Effector memory CD8-positive, alpha-beta T cell (primary cell): ENCODE measurements around the gene MYO15A.

Experiments
- ATAC-seq: fragments of 150-1000 bp; cut with Tn5 transposase; replicated peaks from 2 replicates; pipeline ENCODE4 v1.10.0; 2021; ENCODE audit warnings: mild to moderate bottlenecking, moderate library complexity
- DNase-seq, 3 experiments: peaks; one replicate each; pipeline ENCODE4 v3.0.0; 2021
- H3K27ac Mint-ChIP-seq, 2 donors: one replicate each; pipeline ENCODE4 v1.8.0; 2022; ENCODE audit warnings: mild to moderate bottlenecking in 2 of 2, mixed read lengths in 2 of 2, moderate library complexity in 2 of 2
- H3K27me3 Mint-ChIP-seq, 2 donors: one replicate each; pipeline ENCODE4 v1.8.0; 2022; ENCODE audit warnings: mixed read lengths in 2 of 2
- H3K36me3 Mint-ChIP-seq: one replicate; pipeline ENCODE4 v1.8.0; 2022; ENCODE audit warnings: mild to moderate bottlenecking, moderate library complexity, mixed read lengths; ENCODE audit not compliant: insufficient read depth
- H3K4me1 Mint-ChIP-seq, 2 donors: one replicate each; pipeline ENCODE4 v1.8.0; 2022; ENCODE audit warnings: low read depth in 2 of 2, mixed read lengths in 2 of 2
- H3K4me3 Mint-ChIP-seq, 2 donors: one replicate each; pipeline ENCODE4 v1.8.0; 2022; ENCODE audit warnings: mild to moderate bottlenecking in 2 of 2, mixed read lengths in 2 of 2, moderate library complexity in 2 of 2
- H3K9me3 Mint-ChIP-seq, 2 donors: one replicate each; pipeline ENCODE4 v1.8.0; 2022; ENCODE audit warnings: mixed read lengths in 2 of 2

MYO15A gene

DNA sequence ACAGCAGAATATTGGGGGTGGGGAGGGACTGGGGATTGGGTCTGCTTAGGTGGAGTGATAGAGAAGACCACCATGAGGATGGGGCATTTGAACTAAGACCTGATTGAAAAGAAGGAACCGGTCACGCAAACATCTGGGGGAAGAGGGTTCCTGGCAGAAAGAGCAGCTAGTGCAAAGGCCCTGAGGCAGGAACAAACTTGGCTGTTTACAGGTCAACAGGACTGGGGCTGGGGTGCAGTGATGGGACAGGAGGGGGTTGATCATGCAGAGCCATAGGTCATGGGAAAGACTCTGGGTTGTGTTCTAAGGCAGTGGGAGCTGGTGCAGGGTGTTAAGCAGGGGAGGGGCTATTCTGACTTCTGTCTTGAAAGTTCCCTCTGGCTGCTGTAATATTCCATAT, 18.9 kb upstream of the MYO15A start:
- no peaks in the 10 kb centered on the region for H3K27me3 Mint-ChIP-seq
- H3K36me3 Mint-ChIP-seq, result peaks cover 26% of the 10 kb centered on the region
- no peak for ATAC-seq
- peak overlapping the region; percentile 99 for H3K27ac Mint-ChIP-seq
- H3K4me1 Mint-ChIP-seq, result peaks cover 29% of the 10 kb centered on the region in 2 donors
- no peak for DNase-seq
- H3K9me3 Mint-ChIP-seq, result no peaks in the 10 kb centered on the region
- peak overlapping the region; percentile 99 to 100 for H3K4me3 Mint-ChIP-seq

DNA sequence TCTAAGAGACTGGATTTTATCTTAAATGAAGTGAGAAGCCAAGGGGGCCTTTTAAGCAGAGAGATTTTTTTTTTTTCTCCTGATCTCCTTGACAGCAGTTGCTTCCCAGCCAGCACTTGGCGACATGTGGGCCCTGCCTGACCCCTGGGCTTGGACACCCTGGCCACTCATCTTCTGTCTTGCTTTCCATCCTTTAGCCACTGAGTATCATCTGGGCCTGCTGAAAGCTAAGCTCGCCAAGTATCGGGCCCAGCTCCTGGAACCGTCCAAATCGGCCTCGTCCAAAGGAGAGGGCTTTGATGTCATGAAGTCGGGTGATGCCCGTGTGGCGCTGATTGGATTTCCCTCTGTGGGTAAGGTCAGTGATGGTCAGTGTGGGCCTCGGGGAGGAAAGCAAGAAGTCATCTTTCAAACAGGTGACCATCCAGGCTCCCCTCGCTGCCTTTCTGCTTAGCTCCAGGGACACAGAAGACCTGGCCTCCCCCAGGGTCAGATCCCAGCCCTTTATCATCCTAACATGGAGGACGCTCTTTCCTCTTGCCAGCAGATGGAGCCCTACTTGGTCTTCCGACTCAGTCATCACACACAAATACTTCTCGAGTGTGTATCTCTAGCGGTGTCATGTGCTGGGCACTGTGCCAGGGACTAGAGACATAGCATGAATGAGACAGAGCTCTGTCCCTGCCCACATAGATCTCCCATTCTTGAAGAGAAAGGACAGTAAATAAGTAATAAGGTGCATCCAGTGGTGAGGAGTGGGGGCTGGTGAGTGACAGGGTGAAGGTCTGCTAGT, 14.7 kb upstream of the MYO15A start:
- no peak for ATAC-seq
- H3K36me3 Mint-ChIP-seq, result peaks cover 38% of the 10 kb centered on the region
- H3K9me3 Mint-ChIP-seq, result no peaks in the 10 kb centered on the region
- H3K27me3 Mint-ChIP-seq, result no peaks in the 10 kb centered on the region
- H3K4me3 Mint-ChIP-seq, result no peak overlapping the region
- no peak for DNase-seq
- H3K27ac Mint-ChIP-seq, result peak overlapping the region; percentile 47 to 77
- peaks cover 13 to 20% of the 10 kb centered on the region in 2 donors for H3K4me1 Mint-ChIP-seq

DNA sequence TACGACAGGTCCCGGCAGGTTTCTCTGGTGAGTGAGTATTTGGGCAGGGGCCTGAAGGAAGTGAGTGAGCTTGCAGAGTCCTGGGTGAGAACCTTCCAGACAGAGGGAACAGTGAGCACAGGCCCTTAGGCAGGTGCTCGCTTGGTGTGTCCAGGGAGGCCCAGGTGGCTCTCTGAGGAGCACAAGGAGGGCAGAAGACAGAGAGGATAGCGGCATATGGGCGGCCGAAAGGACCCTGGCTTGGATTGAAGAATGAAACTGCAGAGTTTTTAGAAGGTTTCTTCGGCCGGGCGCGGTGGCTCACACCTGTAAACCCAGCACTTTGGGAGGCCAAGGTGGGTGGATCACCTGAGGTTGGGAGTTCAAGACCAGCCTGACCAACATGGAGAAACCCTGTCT, 14.1 kb upstream of the MYO15A start:
- Mint-ChIP-seq H3K27ac (peak overlapping the region; percentile 47 to 77), H3K9me3 (no peaks in the 10 kb centered on the region), H3K4me1 (peaks cover 10 to 15% of the 10 kb centered on the region in 2 donors), H3K36me3 (peaks cover 44% of the 10 kb centered on the region), H3K4me3 (no peak overlapping the region), H3K27me3 (no peaks in the 10 kb centered on the region)
- no peak for DNase-seq
- ATAC-seq, result no peak

DNA sequence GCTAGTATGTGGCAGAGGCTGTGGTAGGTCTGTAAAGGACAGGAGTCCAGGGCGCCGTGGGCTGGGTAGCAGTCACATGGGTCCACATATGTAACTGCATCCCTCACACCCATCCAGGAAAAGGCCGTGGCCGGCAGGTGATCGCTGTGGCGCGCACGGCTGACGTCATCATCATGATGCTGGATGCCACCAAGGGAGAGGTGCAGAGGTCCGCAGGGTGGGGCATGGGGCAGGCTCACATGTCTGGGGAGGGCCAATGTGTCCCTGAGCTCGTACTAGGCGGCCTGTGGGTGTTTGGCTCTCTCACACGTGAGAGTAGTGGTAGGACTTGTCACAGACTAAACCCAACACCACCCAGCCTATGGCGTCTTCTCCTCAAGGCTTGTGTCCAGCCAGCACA, 9.0 kb upstream of the MYO15A start:
- Mint-ChIP-seq H3K27ac (no peak overlapping the region), H3K27me3 (no peaks in the 10 kb centered on the region), H3K4me3 (no peak overlapping the region), H3K4me1 (peaks cover 0 to 5% of the 10 kb centered on the region in 2 donors), H3K9me3 (no peaks in the 10 kb centered on the region), H3K36me3 (peaks cover 33% of the 10 kb centered on the region)
- DNase-seq (no peak), ATAC-seq (no peak)

DNA sequence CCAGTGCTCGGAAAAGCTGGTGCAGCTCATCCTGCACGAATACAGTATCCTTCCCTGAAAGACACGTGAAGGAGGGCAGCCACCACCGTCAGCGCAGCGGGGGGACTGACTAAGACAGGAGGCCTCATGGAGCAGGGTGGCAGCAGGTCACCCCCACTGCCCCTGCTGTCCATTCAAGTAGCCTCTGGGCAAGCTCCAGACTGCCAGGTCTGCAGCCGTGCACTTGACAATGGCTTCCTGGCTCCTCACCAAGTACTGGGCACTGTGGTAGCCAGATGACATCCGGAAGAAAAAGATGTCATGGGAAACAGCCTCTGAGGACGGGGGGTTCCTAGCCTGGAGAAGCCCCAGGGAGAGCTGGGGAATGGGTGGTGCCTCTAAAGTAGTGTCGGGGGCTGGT, 7.9 kb upstream of the MYO15A start:
- Mint-ChIP-seq H3K27ac (no peak overlapping the region), H3K36me3 (peaks cover 22% of the 10 kb centered on the region), H3K4me3 (no peak overlapping the region), H3K4me1 (peaks cover 0 to 5% of the 10 kb centered on the region in 2 donors), H3K9me3 (no peaks in the 10 kb centered on the region), H3K27me3 (no peaks in the 10 kb centered on the region)
- DNase-seq (no peak), ATAC-seq (no peak)

- Mint-ChIP-seq H3K4me3 (no peak overlapping the region), H3K27me3 (no peaks in the 10 kb centered on the region)
Observed at GRCh38 chr17:18101828-18102227, 6.7 kb upstream of the MYO15A start.

GRCh38 chr17:18102640-18103039, 5.9 kb upstream of the MYO15A start:
- peaks cover 0 to 2% of the 10 kb centered on the region in 2 donors for H3K4me1 Mint-ChIP-seq
- peaks cover 12% of the 10 kb centered on the region for H3K36me3 Mint-ChIP-seq
- H3K27me3 Mint-ChIP-seq, result no peaks in the 10 kb centered on the region
- H3K27ac Mint-ChIP-seq, result peak overlapping the region in 1 of 2 donors; percentile 6
- ATAC-seq (no peak), DNase-seq (no peak)
- H3K9me3 Mint-ChIP-seq, result no peaks in the 10 kb centered on the region
- no peak overlapping the region for H3K4me3 Mint-ChIP-seq

More at GRCh38 chr17:18101828-18102227, 6.7 kb upstream of the MYO15A start:
- ATAC-seq (no peak), DNase-seq (no peak)
- peak overlapping the region in 1 of 2 donors; percentile 6 for H3K27ac Mint-ChIP-seq
- peaks cover 12% of the 10 kb centered on the region for H3K36me3 Mint-ChIP-seq
- no peaks in the 10 kb centered on the region for H3K9me3 Mint-ChIP-seq
- peaks cover 0 to under 1% of the 10 kb centered on the region in 2 donors for H3K4me1 Mint-ChIP-seq

DNA sequence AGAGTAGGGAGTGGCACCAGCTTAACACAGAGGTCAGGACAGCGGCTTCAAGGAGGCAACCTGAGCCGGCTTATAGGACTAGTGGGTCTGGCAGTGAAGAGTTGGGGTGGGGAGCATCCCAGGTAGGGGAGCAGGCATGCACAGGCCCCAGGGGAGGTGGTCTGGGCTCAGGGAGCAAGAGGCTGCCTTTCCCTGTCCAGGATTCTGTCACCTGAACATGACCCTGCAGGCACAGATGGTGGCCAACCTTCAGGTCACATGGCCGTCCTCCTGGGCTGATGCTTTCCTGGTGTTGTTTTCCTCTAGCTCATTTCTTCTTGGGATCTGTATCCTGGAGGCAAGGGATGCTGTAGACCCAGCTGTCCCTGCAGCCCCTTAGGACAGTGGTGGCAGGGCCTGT, 3.5 kb upstream of the MYO15A start:
- H3K27ac Mint-ChIP-seq, result peak overlapping the region in 1 of 2 donors; percentile 44
- no peaks in the 10 kb centered on the region for H3K9me3 Mint-ChIP-seq
- DNase-seq (no peak), ATAC-seq (no peak)
- peaks cover 0 to 4% of the 10 kb centered on the region in 2 donors for H3K4me1 Mint-ChIP-seq
- peaks cover 5% of the 10 kb centered on the region for H3K36me3 Mint-ChIP-seq
- no peaks in the 10 kb centered on the region for H3K27me3 Mint-ChIP-seq
- H3K4me3 Mint-ChIP-seq, result no peak overlapping the region

- H3K4me3 Mint-ChIP-seq, result no peak overlapping the region
- peaks cover 5% of the 10 kb centered on the region for H3K36me3 Mint-ChIP-seq
- H3K27ac Mint-ChIP-seq, result peak overlapping the region in 1 of 2 donors; percentile 44
- no peaks in the 10 kb centered on the region for H3K27me3 Mint-ChIP-seq
- no peak for DNase-seq
- no peaks in the 10 kb centered on the region for H3K9me3 Mint-ChIP-seq
- no peak for ATAC-seq
- H3K4me1 Mint-ChIP-seq, result peaks cover 0 to 4% of the 10 kb centered on the region in 2 donors
Observed at GRCh38 chr17:18105595-18105994, 3.0 kb upstream of the MYO15A start.

DNA sequence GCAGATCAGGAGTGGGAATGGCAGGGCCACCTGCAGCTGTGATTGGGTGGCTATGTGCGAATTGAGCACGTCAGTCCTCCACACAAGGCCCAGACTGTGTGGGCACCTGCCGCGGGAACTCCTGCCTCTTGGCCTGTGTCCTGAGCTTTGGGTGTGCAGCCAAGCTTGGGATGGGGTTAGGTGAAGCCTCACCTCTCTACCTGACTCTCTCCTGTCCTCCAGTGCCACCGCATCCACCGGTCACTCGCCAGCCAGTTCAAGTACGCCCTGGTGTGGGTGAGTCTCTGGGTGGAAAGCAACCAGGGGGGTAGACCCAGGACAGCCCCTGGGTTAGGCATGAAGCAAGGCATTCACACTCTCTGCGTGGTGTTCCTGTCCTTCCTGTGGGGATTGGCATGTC, 2.3 kb upstream of the MYO15A start:
- Mint-ChIP-seq H3K27me3 (no peaks in the 10 kb centered on the region), H3K9me3 (no peaks in the 10 kb centered on the region), H3K36me3 (peaks cover 5% of the 10 kb centered on the region), H3K4me1 (peaks cover 0 to 4% of the 10 kb centered on the region in 2 donors), H3K27ac (peak overlapping the region in 1 of 2 donors; percentile 15), H3K4me3 (no peak overlapping the region)
- ATAC-seq (no peak), DNase-seq (no peak)

GRCh38 chr17:18107061-18107790, 1.3 kb upstream of the MYO15A start:
- ATAC-seq, result no peak
- no peaks in the 10 kb centered on the region for H3K27me3 Mint-ChIP-seq
- H3K9me3 Mint-ChIP-seq, result no peaks in the 10 kb centered on the region
- DNase-seq, result no peak
- H3K4me3 Mint-ChIP-seq, result no peak overlapping the region
- H3K27ac Mint-ChIP-seq, result peak overlapping the region in 1 of 2 donors; percentile 51
- peaks cover 0 to 4% of the 10 kb centered on the region in 2 donors for H3K4me1 Mint-ChIP-seq
- H3K36me3 Mint-ChIP-seq, result peaks cover 5% of the 10 kb centered on the region

DNA sequence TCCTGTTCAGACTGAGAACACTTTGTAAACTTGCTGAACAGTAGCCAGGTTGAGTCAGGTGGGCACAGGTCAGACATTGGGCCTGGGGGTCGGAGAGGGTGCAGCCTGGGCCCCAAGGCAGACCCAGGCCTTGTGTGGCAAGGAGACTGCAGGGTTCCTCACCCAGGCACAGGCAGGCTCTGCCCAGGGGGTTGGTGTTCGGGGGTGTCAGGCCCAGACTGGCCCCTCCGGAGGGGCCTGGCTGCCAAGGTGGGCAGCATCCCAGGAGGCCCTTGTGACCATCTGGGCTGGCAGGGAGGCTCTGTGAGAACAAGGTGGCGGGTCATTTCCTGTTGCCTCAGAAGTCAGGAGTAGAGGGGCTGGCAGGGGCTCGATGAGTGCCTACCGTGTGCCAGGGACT, 585 bp upstream of the MYO15A start:
- H3K9me3 Mint-ChIP-seq, result no peaks in the 10 kb centered on the region
- ATAC-seq (no peak), DNase-seq (no peak)
- no peak overlapping the region for H3K4me3 Mint-ChIP-seq
- peak overlapping the region in 1 of 2 donors; percentile 51 for H3K27ac Mint-ChIP-seq
- peaks cover 5% of the 10 kb centered on the region for H3K36me3 Mint-ChIP-seq
- peaks cover 0 to 4% of the 10 kb centered on the region in 2 donors for H3K4me1 Mint-ChIP-seq
- no peaks in the 10 kb centered on the region for H3K27me3 Mint-ChIP-seq

- ATAC-seq (no peak), DNase-seq (no peak)
- Mint-ChIP-seq H3K9me3 (no peaks in the 10 kb centered on the region), H3K4me3 (no peak overlapping the region), H3K4me1 (peaks cover 0 to 4% of the 10 kb centered on the region in 2 donors), H3K36me3 (peaks cover 2% of the 10 kb centered on the region), H3K27me3 (no peaks in the 10 kb centered on the region), H3K27ac (no peak overlapping the region)
Observed at GRCh38 chr17:18109935-18110485, 1.5 kb downstream of the MYO15A start.
